NCI-H1092 treated with DMSO at 0.1 percent for 48 hours (cell line): ENCODE measurements around the gene POLR3C.
A peak's percentile ranks its signal among the peaks of the same experiment; 100 is the strongest.
"Not testable (repeated sequence)": the region's sequence is repeated elsewhere in the genome, so short reads cannot be mapped to it uniquely, and the experiment has no call there.

Experiments
- DNase-seq: peaks from one replicate; lab custom pipeline; 2025; lab: John Stamatoyannopoulos, UW

Gene POLR3C

GRCh38 chr1:145822779-145823331 lies 1.1 kb upstream of the POLR3C start:
- DNase-seq = not testable (repeated sequence)

GRCh38 chr1:145824499-145824842 lies 471 bp downstream of the POLR3C start:
- DNase-seq = no peak

GRCh38 chr1:145826030-145826429 lies 2.0 kb downstream of the POLR3C start:
- no peak for DNase-seq

- no peak for DNase-seq
Observed at GRCh38 chr1:145827966-145828365, 4.0 kb downstream of the POLR3C start.

GRCh38 chr1:145828367-145829026 lies 4.5 kb downstream of the POLR3C start:
- DNase-seq = no peak

- DNase-seq = not testable (repeated sequence)
Observed at GRCh38 chr1:145830810-145831209, 6.8 kb downstream of the POLR3C start.

- DNase-seq = no peak
Observed at GRCh38 chr1:145837656-145838055, 13.7 kb downstream of the POLR3C start.

GRCh38 chr1:145843031-145843430 lies 19.0 kb downstream of the POLR3C start:
- no peak for DNase-seq

- no peak for DNase-seq
Observed at GRCh38 chr1:145845144-145845513, 21.1 kb downstream of the POLR3C start.

GRCh38 chr1:145845514-145846161 lies 21.6 kb downstream of the POLR3C start, which contains the start of gene NUDT17:
NUDT17 (plus strand) TSS chr1:145845630; CDS start chr1:145845641, 11 bp downstream.
- peak; percentile 78 for DNase-seq

- DNase-seq = peak; percentile 23
Observed at GRCh38 chr1:145846201-145846612, 22.2 kb downstream of the POLR3C start.

GRCh38 chr1:145847827-145848226 lies 23.8 kb downstream of the POLR3C start:
- no peak for DNase-seq

GRCh38 chr1:145849356-145850160 lies 25.6 kb downstream of the POLR3C start:
- no peak for DNase-seq

GRCh38 chr1:145855426-145855948 lies 31.5 kb downstream of the POLR3C start:
- DNase-seq = no peak

- DNase-seq = no peak
Observed at GRCh38 chr1:145857170-145857569, 33.2 kb downstream of the POLR3C start.

GRCh38 chr1:145858238-145858900 lies 34.4 kb downstream of the POLR3C start:
- DNase-seq = no peak

GRCh38 chr1:145858901-145859490 lies 35.0 kb downstream of the POLR3C start, which contains the start of gene PIAS3:
PIAS3 (minus strand) TSS chr1:145859081; CDS start chr1:145858990, 91 bp downstream.
- peak; percentile 90 for DNase-seq

GRCh38 chr1:145859491-145860023 lies 35.6 kb downstream of the POLR3C start:
- DNase-seq = peak; percentile 82

GRCh38 chr1:145863282-145864018 lies 39.5 kb downstream of the POLR3C start:
- no peak for DNase-seq

GRCh38 chr1:145868232-145868631 lies 44.2 kb downstream of the POLR3C start:
- DNase-seq = no peak
